NCI-H2171 treated with DMSO at 0.1 percent for 48 hours (cell line): ENCODE data around the gene NRXN3.
"Not testable (repeated sequence)": the region's sequence is repeated elsewhere in the genome, so short reads cannot be mapped to it uniquely, and the experiment has no call there.

Experiments used
- DNase-seq: peaks from one replicate; lab custom pipeline; 2025; lab: John Stamatoyannopoulos, UW

Gene NRXN3

GRCh38 chr14:78486081-78486480 lies 315.9 kb downstream of the NRXN3 start:
- no peak for DNase-seq

- DNase-seq = no peak
Observed at GRCh38 chr14:78486621-78487020, 316.4 kb downstream of the NRXN3 start.

- not testable (repeated sequence) for DNase-seq
Observed at GRCh38 chr14:78487573-78487972, 317.4 kb downstream of the NRXN3 start.

GRCh38 chr14:78488938-78489337 lies 318.8 kb downstream of the NRXN3 start:
- peak; percentile 6 for DNase-seq

GRCh38 chr14:78491048-78491447 lies 320.9 kb downstream of the NRXN3 start:
- no peak for DNase-seq

GRCh38 chr14:78498062-78498595 lies 328.0 kb downstream of the NRXN3 start:
- DNase-seq = no peak

- peak; percentile 27 for DNase-seq
Observed at GRCh38 chr14:78501909-78502308, 331.7 kb downstream of the NRXN3 start.

GRCh38 chr14:78508023-78508422 lies 337.9 kb downstream of the NRXN3 start:
- DNase-seq = peak; percentile 78

GRCh38 chr14:78509516-78509915 lies 339.3 kb downstream of the NRXN3 start:
- DNase-seq = no peak

- no peak for DNase-seq
Observed at GRCh38 chr14:78512021-78512420, 341.8 kb downstream of the NRXN3 start.

GRCh38 chr14:78519863-78520262 lies 349.7 kb downstream of the NRXN3 start:
- no peak for DNase-seq

GRCh38 chr14:78524196-78524595 lies 354.0 kb downstream of the NRXN3 start:
- DNase-seq = peak; percentile 90

- no peak for DNase-seq
Observed at GRCh38 chr14:78524766-78525165, 354.6 kb downstream of the NRXN3 start.

- DNase-seq = no peak
Observed at GRCh38 chr14:78530078-78530477, 359.9 kb downstream of the NRXN3 start.

GRCh38 chr14:78534141-78534540 lies 364.0 kb downstream of the NRXN3 start:
- DNase-seq = no peak

GRCh38 chr14:78535041-78535440 lies 364.9 kb downstream of the NRXN3 start:
- no peak for DNase-seq

GRCh38 chr14:78541788-78542187 lies 371.6 kb downstream of the NRXN3 start:
- not testable (repeated sequence) for DNase-seq

GRCh38 chr14:78543433-78543832 lies 373.3 kb downstream of the NRXN3 start:
- no peak for DNase-seq

- no peak for DNase-seq
Observed at GRCh38 chr14:78561074-78561473, 390.9 kb downstream of the NRXN3 start.

GRCh38 chr14:78566026-78566858 lies 396.1 kb downstream of the NRXN3 start:
- DNase-seq = peak; percentile 91

GRCh38 chr14:78566859-78567172 lies 396.6 kb downstream of the NRXN3 start:
- DNase-seq = no peak

- no peak for DNase-seq
Observed at GRCh38 chr14:78567343-78567742, 397.2 kb downstream of the NRXN3 start.

- DNase-seq = not testable (repeated sequence)
Observed at GRCh38 chr14:78573736-78574135, 403.6 kb downstream of the NRXN3 start.
